ENCODE data around the gene CYP11A1. TPM values are rescaled to one million over a fixed set of nuclear protein-coding genes. Genes with fewer than 3 reads are reported as not detected.
A peak's percentile ranks its signal among the peaks of the same experiment; 100 is the strongest.

The CYP11A1 gene
- total RNA-seq, 4 donors from 2014 or later = 0.67 to 3.7 (median 2.7) TPM

DNA sequence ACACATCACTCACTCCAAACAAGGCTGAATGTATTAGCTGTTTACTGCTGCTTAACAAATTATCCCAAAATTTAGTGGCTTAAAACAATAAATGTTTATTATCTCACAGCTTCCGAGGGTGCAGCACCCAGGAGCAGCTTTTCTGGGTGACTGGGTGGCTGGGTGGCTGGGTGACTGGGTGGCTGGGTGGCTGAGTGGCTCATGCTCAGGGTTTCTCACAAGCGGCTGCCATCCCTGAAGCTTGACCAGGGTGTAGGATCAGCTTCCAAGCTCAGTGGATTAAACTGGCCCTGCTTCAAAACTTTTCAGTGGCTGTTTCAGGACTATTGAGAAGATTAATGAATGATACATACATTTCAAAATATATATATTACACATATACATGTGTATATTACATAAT lies 2.3 kb upstream of the CYP11A1 start:
- TF ChIP-seq POLR2A (IDR thresholded peaks at IDR 0.05) = no peak
- no peak for TF ChIP-seq CTCF (IDR thresholded peaks at IDR 0.05)
- TF ChIP-seq POLR2AphosphoS5 (IDR thresholded peaks at IDR 0.05) = no peak
- TF ChIP-seq EP300 (IDR thresholded peaks at IDR 0.05) = no peak
- 89 to 93% methylated on average over 1 to 2 of the region's 2 CpGs for WGBS, 2 donors (ENCODE audit: low coverage in 1 of 2)
- H3K36me3 ChIP-seq = no peaks in the 10 kb centered on the region
- H3K4me1 ChIP-seq = peaks cover 2 to 32% (median 9%) of the 10 kb centered on the region in 3 donors
- peaks cover 43% of the 10 kb centered on the region for H3K27me3 ChIP-seq
- H3K4me3 ChIP-seq = no peak overlapping the region
- no peak for ATAC-seq
- no peak overlapping the region for H3K27ac ChIP-seq
- no peaks in the 10 kb centered on the region for H3K9me3 ChIP-seq

- TF ChIP-seq CTCF (IDR thresholded peaks at IDR 0.05) (no peak), POLR2AphosphoS5 (IDR thresholded peaks at IDR 0.05) (no peak), EP300 (IDR thresholded peaks at IDR 0.05) (no peak), POLR2A (IDR thresholded peaks at IDR 0.05) (no peak)
- Histone ChIP-seq H3K9me3 (no peaks in the 10 kb centered on the region), H3K27ac (no peak overlapping the region), H3K4me1 (peaks cover 0 to 26% (median 6%) of the 10 kb centered on the region in 3 donors), H3K27me3 (peaks cover 46% of the 10 kb centered on the region), H3K36me3 (no peaks in the 10 kb centered on the region), H3K4me3 (no peak overlapping the region)
- 44 to 65% methylated on average over 4 to 7 of the region's 10 CpGs for WGBS, 2 donors (ENCODE audit: low coverage in 1 of 2)
- no peak for ATAC-seq
Measured at GRCh38 chr15:74369084-74369745, 1.8 kb upstream of the CYP11A1 start.

DNA sequence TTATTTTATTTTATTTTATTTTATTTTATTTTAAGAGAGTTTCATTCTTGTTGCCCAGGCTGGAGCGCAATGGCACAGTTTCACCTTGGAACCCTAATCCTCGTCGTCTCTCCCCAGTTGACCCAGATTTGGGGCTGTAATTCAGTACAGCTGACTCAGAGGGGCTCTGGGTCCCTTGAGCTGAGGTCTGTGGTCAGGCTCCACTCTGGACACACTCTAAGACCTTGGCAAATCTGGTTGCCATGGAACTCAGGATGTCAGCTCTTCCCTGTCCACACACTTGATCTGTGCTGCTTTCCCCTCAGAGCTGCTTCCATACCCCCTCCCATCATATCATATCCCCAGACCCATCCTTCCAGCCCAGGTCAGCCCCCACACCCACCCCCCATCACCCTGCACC lies 675 bp upstream of the CYP11A1 start:
- no peaks in the 10 kb centered on the region for H3K9me3 ChIP-seq
- peaks cover 0 to 16% (median 4%) of the 10 kb centered on the region in 3 donors for H3K4me1 ChIP-seq
- no peak for ATAC-seq
- TF ChIP-seq POLR2A (IDR thresholded peaks at IDR 0.05) = no peak
- no peak for TF ChIP-seq CTCF (IDR thresholded peaks at IDR 0.05)
- no peak for TF ChIP-seq POLR2AphosphoS5 (IDR thresholded peaks at IDR 0.05)
- no peak for TF ChIP-seq EP300 (IDR thresholded peaks at IDR 0.05)
- 89% methylated on average over 3 of the region's 3 CpGs; no CpG with 5 or more reads in 1 of the 2 donors for WGBS, 2 donors (ENCODE audit: low coverage in 1 of 2)
- peaks cover 46% of the 10 kb centered on the region for H3K27me3 ChIP-seq
- no peaks in the 10 kb centered on the region for H3K36me3 ChIP-seq
- H3K4me3 ChIP-seq = no peak overlapping the region
- H3K27ac ChIP-seq = no peak overlapping the region

GRCh38 chr15:74365598-74366445 lies 1.6 kb downstream of the CYP11A1 start:
- WGBS, 2 donors (ENCODE audit: low coverage in 1 of 2) = 0 to 8% methylated on average over 1 to 27 of the region's 75 CpGs
- ATAC-seq = peak; percentile 87
- Histone ChIP-seq H3K9me3 (no peaks in the 10 kb centered on the region), H3K36me3 (no peaks in the 10 kb centered on the region), H3K27me3 (peaks cover 32% of the 10 kb centered on the region), H3K27ac (peak overlapping the region in 3 of 4 donors; percentile 65 to 83 (median 66)), H3K4me3 (peak overlapping the region; percentile 32 to 66), H3K4me1 (peaks cover 0 to 16% (median 4%) of the 10 kb centered on the region in 3 donors)
- TF ChIP-seq POLR2AphosphoS5 (IDR thresholded peaks at IDR 0.05) (no peak), CTCF (IDR thresholded peaks at IDR 0.05) (peak in 1 of 4 experiments; percentile 13)

All from gastroesophageal sphincter (tissue), 4 donors.